ENCODE results near the gene COL20A1. TPM values are rescaled to one million over a fixed set of nuclear protein-coding genes. Genes with fewer than 3 reads are reported as not detected.

COL20A1 gene
- total RNA-seq, 1 donor from 2014 or later = not detected

DNA sequence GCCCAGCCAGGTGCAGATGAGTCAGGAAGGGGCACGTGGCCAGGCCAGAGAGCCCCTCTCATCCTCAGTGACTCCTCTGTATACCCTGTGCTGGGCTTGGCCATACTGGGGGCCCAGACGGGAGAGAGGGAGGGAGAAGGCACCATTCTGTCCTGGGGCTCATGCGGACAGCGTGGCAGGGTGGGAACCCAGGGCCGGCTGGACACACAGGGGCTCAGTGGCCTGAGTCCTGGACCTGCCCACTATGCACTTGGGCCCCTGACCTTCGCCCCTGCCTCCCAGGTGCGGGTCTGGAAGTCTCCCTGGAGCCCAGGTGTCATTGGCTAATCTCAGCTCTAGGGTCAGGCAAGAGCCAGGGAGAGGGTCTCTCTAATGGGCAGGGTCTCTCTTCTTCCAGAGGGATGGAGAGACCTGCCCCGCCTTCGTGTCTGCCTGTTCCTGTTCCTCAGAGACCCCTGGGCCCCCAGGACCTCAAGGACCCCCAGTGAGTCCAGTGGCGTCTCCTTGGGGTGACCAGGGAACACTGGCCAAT lies 27.7 kb downstream of the COL20A1 start:
- H3K36me3 Mint-ChIP-seq (ENCODE audit: unreplicated experiment) = no peaks in the 10 kb centered on the region
- no peak for DNase-seq (ENCODE audit: extremely low spot score, unreplicated experiment)

GRCh38 chr20:63321148-63321831 lies 28.3 kb downstream of the COL20A1 start:
- Mint-ChIP-seq H3K9me3 (ENCODE audit: unreplicated experiment) (no peaks in the 10 kb centered on the region), H3K27me3 (ENCODE audit: unreplicated experiment) (peaks cover 14% of the 10 kb centered on the region), H3K4me3 (ENCODE audit: unreplicated experiment) (no peak overlapping the region), H3K36me3 (ENCODE audit: unreplicated experiment) (no peaks in the 10 kb centered on the region), H3K27ac (ENCODE audit: unreplicated experiment) (no peak overlapping the region), H3K4me1 (ENCODE audit: unreplicated experiment) (no peaks in the 10 kb centered on the region)
- DNase-seq (ENCODE audit: extremely low spot score, unreplicated experiment) = no peak
- TF ChIP-seq, protein P1, sequence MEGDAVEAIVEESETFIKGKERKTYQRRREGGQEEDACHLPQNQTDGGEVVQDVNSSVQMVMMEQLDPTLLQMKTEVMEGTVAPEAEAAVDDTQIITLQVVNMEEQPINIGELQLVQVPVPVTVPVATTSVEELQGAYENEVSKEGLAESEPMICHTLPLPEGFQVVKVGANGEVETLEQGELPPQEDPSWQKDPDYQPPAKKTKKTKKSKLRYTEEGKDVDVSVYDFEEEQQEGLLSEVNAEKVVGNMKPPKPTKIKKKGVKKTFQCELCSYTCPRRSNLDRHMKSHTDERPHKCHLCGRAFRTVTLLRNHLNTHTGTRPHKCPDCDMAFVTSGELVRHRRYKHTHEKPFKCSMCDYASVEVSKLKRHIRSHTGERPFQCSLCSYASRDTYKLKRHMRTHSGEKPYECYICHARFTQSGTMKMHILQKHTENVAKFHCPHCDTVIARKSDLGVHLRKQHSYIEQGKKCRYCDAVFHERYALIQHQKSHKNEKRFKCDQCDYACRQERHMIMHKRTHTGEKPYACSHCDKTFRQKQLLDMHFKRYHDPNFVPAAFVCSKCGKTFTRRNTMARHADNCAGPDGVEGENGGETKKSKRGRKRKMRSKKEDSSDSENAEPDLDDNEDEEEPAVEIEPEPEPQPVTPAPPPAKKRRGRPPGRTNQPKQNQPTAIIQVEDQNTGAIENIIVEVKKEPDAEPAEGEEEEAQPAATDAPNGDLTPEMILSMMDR (IDR thresholded peaks at IDR 0.05) = no peak

More for the DNA sequence above, 27.7 kb downstream of the COL20A1 start:
- no peak overlapping the region for H3K27ac Mint-ChIP-seq (ENCODE audit: unreplicated experiment)
- H3K9me3 Mint-ChIP-seq (ENCODE audit: unreplicated experiment) = no peaks in the 10 kb centered on the region
- H3K4me3 Mint-ChIP-seq (ENCODE audit: unreplicated experiment) = no peak overlapping the region
- TF ChIP-seq, protein P1 (IDR thresholded peaks at IDR 0.05) = no peak
- peaks cover 14% of the 10 kb centered on the region for H3K27me3 Mint-ChIP-seq (ENCODE audit: unreplicated experiment)
- no peaks in the 10 kb centered on the region for H3K4me1 Mint-ChIP-seq (ENCODE audit: unreplicated experiment)

- no peak for DNase-seq (ENCODE audit: extremely low spot score, unreplicated experiment)
- no peaks in the 10 kb centered on the region for H3K36me3 Mint-ChIP-seq (ENCODE audit: unreplicated experiment)
- no peaks in the 10 kb centered on the region for H3K4me1 Mint-ChIP-seq (ENCODE audit: unreplicated experiment)
- peaks cover 14% of the 10 kb centered on the region for H3K27me3 Mint-ChIP-seq (ENCODE audit: unreplicated experiment)
- H3K9me3 Mint-ChIP-seq (ENCODE audit: unreplicated experiment) = no peaks in the 10 kb centered on the region
- H3K4me3 Mint-ChIP-seq (ENCODE audit: unreplicated experiment) = no peak overlapping the region
- TF ChIP-seq, protein P1 (IDR thresholded peaks at IDR 0.05) = no peak
- no peak overlapping the region for H3K27ac Mint-ChIP-seq (ENCODE audit: unreplicated experiment)
Observed at GRCh38 chr20:63322146-63322932, 29.4 kb downstream of the COL20A1 start.

- Mint-ChIP-seq H3K36me3 (ENCODE audit: unreplicated experiment) (no peaks in the 10 kb centered on the region), H3K27ac (ENCODE audit: unreplicated experiment) (no peak overlapping the region), H3K9me3 (ENCODE audit: unreplicated experiment) (no peaks in the 10 kb centered on the region), H3K4me3 (ENCODE audit: unreplicated experiment) (no peak overlapping the region), H3K27me3 (ENCODE audit: unreplicated experiment) (peaks cover 14% of the 10 kb centered on the region), H3K4me1 (ENCODE audit: unreplicated experiment) (no peaks in the 10 kb centered on the region)
- TF ChIP-seq, protein P1 (IDR thresholded peaks at IDR 0.05) = no peak
- no peak for DNase-seq (ENCODE audit: extremely low spot score, unreplicated experiment)
Observed at GRCh38 chr20:63322933-63323273, 29.9 kb downstream of the COL20A1 start.

DNA sequence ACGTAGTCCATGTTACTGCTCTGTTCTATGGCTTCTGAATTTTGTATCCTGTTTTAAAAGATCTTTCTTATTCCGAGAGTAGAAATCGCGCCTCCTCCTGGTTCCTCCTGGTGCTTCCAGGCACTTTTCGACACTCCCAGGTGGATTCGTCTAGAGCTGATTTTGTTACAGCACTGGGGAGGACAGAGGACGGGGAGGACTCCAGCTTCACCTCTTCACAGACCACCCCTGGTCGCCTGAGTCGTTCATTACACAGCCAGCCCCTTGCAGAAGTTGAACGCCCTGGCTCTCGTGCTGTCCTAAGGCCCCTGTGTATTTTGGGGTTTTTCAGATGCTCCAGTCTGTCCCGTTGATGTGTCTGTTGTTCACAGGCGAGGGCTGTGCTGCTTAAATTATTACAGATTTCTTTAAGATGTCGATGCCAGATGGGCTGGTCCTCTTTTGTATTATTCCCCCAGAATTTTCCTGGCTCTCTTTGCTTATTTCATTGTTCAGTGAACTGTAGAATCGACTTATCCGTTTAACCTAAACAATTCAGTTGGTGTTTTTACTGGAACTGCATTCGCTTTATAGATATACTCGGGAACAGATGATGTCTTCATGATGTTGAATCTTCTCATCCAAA lies 30.5 kb downstream of the COL20A1 start:
- TF ChIP-seq, protein P1 (IDR thresholded peaks at IDR 0.05) = no peak
- Mint-ChIP-seq H3K36me3 (ENCODE audit: unreplicated experiment) (no peaks in the 10 kb centered on the region), H3K4me3 (ENCODE audit: unreplicated experiment) (no peak overlapping the region), H3K4me1 (ENCODE audit: unreplicated experiment) (no peaks in the 10 kb centered on the region), H3K27me3 (ENCODE audit: unreplicated experiment) (peaks cover 14% of the 10 kb centered on the region), H3K9me3 (ENCODE audit: unreplicated experiment) (no peaks in the 10 kb centered on the region), H3K27ac (ENCODE audit: unreplicated experiment) (no peak overlapping the region)
- DNase-seq (ENCODE audit: extremely low spot score, unreplicated experiment) = no peak

Measured in osteocyte (in vitro differentiated cells).